ENCODE results near the gene IMPA2.

The IMPA2 gene

GRCh38 chr18:12000072-12000659 lies 18.9 kb downstream of the IMPA2 start:
- no peaks in the 10 kb centered on the region for H3K27me3 ChIP-seq (ENCODE audit: insufficient read depth, low read length, poor library complexity)
- DNase-seq (no peak), ATAC-seq (ENCODE audit: insufficient read depth, low read depth) (no peak)
- TF ChIP-seq CTCF (IDR thresholded peaks at IDR 0.05; ENCODE audit: borderline replicate concordance, extremely low read depth, low read length, poor library complexity, severe bottlenecking) (no peak), EZH2 (IDR thresholded peaks at IDR 0.05; ENCODE audit: borderline replicate concordance, low read depth, low read length, severe bottlenecking) (no peak)
- peaks cover 12% of the 10 kb centered on the region for H3K4me1 ChIP-seq (ENCODE audit: insufficient read depth, low read length)
- H3K36me3 ChIP-seq (ENCODE audit: insufficient read depth, low read length), result no peaks in the 10 kb centered on the region
- H3K27ac ChIP-seq (ENCODE audit: low read length), result no peak overlapping the region
- H3K4me3 ChIP-seq (ENCODE audit: low read depth in 1 of 2, low read length in 2 of 2), result no peak overlapping the region
- H3K4me2 ChIP-seq (ENCODE audit: insufficient read depth, low read length), result no peak overlapping the region
- H2AFZ ChIP-seq (ENCODE audit: low read depth, low read length), result no peak overlapping the region
- H4K20me1 ChIP-seq (ENCODE audit: insufficient read depth, low read length), result peaks cover 2% of the 10 kb centered on the region; the same call in 1 of the 2 replicates
- no peaks in the 10 kb centered on the region for H3K9me3 ChIP-seq (ENCODE audit: insufficient read depth, low read length, severe bottlenecking)
- H3K9ac ChIP-seq (ENCODE audit: low read depth, low read length), result no peak overlapping the region
- H3K79me2 ChIP-seq (ENCODE audit: insufficient read depth, low read length), result no peaks in the 10 kb centered on the region

- Histone ChIP-seq H3K27ac (ENCODE audit: low read length) (no peak overlapping the region), H3K36me3 (ENCODE audit: insufficient read depth, low read length) (no peaks in the 10 kb centered on the region), H3K4me1 (ENCODE audit: insufficient read depth, low read length) (no peaks in the 10 kb centered on the region), H3K9ac (ENCODE audit: low read depth, low read length) (no peak overlapping the region), H3K27me3 (ENCODE audit: insufficient read depth, low read length, poor library complexity) (no peaks in the 10 kb centered on the region), H4K20me1 (ENCODE audit: insufficient read depth, low read length) (peaks cover 2% of the 10 kb centered on the region), H2AFZ (ENCODE audit: low read depth, low read length) (no peak overlapping the region), H3K79me2 (ENCODE audit: insufficient read depth, low read length) (no peaks in the 10 kb centered on the region), H3K4me3 (ENCODE audit: low read depth in 1 of 2, low read length in 2 of 2) (no peak overlapping the region), H3K9me3 (ENCODE audit: insufficient read depth, low read length, severe bottlenecking) (no peaks in the 10 kb centered on the region), H3K4me2 (ENCODE audit: insufficient read depth, low read length) (no peak overlapping the region)
- no peak for DNase-seq
- no peak for ATAC-seq (ENCODE audit: insufficient read depth, low read depth)
- no peak for TF ChIP-seq CTCF (IDR thresholded peaks at IDR 0.05; ENCODE audit: borderline replicate concordance, extremely low read depth, low read length, poor library complexity, severe bottlenecking)
- TF ChIP-seq EZH2 (IDR thresholded peaks at IDR 0.05; ENCODE audit: borderline replicate concordance, low read depth, low read length, severe bottlenecking), result no peak
Measured at GRCh38 chr18:12001421-12001820, 20.1 kb downstream of the IMPA2 start.

- Histone ChIP-seq H3K79me2 (ENCODE audit: insufficient read depth, low read length) (no peaks in the 10 kb centered on the region), H3K36me3 (ENCODE audit: insufficient read depth, low read length) (no peaks in the 10 kb centered on the region), H3K9ac (ENCODE audit: low read depth, low read length) (no peak overlapping the region), H3K4me2 (ENCODE audit: insufficient read depth, low read length) (no peak overlapping the region), H3K27ac (ENCODE audit: low read length) (no peak overlapping the region), H3K9me3 (ENCODE audit: insufficient read depth, low read length, severe bottlenecking) (no peaks in the 10 kb centered on the region), H3K4me1 (ENCODE audit: insufficient read depth, low read length) (no peaks in the 10 kb centered on the region), H4K20me1 (ENCODE audit: insufficient read depth, low read length) (peaks cover 2% of the 10 kb centered on the region), H3K27me3 (ENCODE audit: insufficient read depth, low read length, poor library complexity) (no peaks in the 10 kb centered on the region), H2AFZ (ENCODE audit: low read depth, low read length) (no peak overlapping the region), H3K4me3 (ENCODE audit: low read depth in 1 of 2, low read length in 2 of 2) (no peak overlapping the region)
- no peak for DNase-seq
- ATAC-seq (ENCODE audit: insufficient read depth, low read depth), result no peak
- TF ChIP-seq CTCF (IDR thresholded peaks at IDR 0.05; ENCODE audit: borderline replicate concordance, extremely low read depth, low read length, poor library complexity, severe bottlenecking) (no peak), EZH2 (IDR thresholded peaks at IDR 0.05; ENCODE audit: borderline replicate concordance, low read depth, low read length, severe bottlenecking) (no peak)
Measured at GRCh38 chr18:12003894-12004293, 22.6 kb downstream of the IMPA2 start.

Data from DND-41 (cell line).